Prostate gland (tissue), 2 donors: Measurements from ENCODE around the gene CLEC4A.
"Not testable (repeated sequence)": the region's sequence is repeated elsewhere in the genome, so short reads cannot be mapped to it uniquely, and the experiment has no call there.

ENCODE experiments used
- CTCF ChIP-seq, 4 experiments: fragments of 200-600 bp in 2 of 4; fragments of 450-650 bp in 2 of 4; sonication (generic) in 2 of 4; IDR thresholded peaks; 1 replicate in 3 of 4; 2 replicates in 1 of 4; pipeline ENCODE4 v1.5.1; 2016 to 2019; ENCODE audit warnings: antibody characterized with exemption in 4 of 4, mild to moderate bottlenecking in 2 of 4, moderate library complexity in 2 of 4
- POLR2A ChIP-seq: fragments of 450-650 bp; IDR thresholded peaks from one replicate; pipeline ENCODE4 v1.6.1; 2016; ENCODE audit warnings: antibody characterized with exemption, mild to moderate bottlenecking

GRCh38 chr12:8183346-8183745 is 59.9 kb downstream of the CLEC4A start:
- TF ChIP-seq CTCF (IDR thresholded peaks at IDR 0.05); POLR2A: not testable (repeated sequence)
